GM18519 (cell line): Measurements from ENCODE around the gene ARSB.

Experiments used
- ATAC-seq: cut with Tn5 transposase; IDR thresholded peaks from one replicate; pipeline ENCODE4 v1.9.1; 2021; ENCODE audit warnings: mild to moderate bottlenecking, moderate library complexity; ENCODE audit not compliant: unreplicated experiment, low FRiP score

ARSB gene

GRCh38 chr5:78760366-78760765 lies 224.7 kb downstream of the ARSB start:
- no peak for ATAC-seq

GRCh38 chr5:78758169-78758839 lies 226.8 kb downstream of the ARSB start:
- peak; percentile 75 for ATAC-seq

GRCh38 chr5:78757269-78758053 lies 227.6 kb downstream of the ARSB start:
- ATAC-seq = no peak

GRCh38 chr5:78756858-78757257 lies 228.3 kb downstream of the ARSB start:
- ATAC-seq = no peak

- ATAC-seq = no peak
These were observed 229.2 kb downstream of the ARSB start for GRCh38 chr5:78755822-78756429.

- ATAC-seq = no peak
These were observed 230.5 kb downstream of the ARSB start for GRCh38 chr5:78754655-78755054.

GRCh38 chr5:78753093-78753531 lies 232.0 kb downstream of the ARSB start:
- ATAC-seq = no peak

- ATAC-seq = no peak
These were observed 233.2 kb downstream of the ARSB start for GRCh38 chr5:78751872-78752271.

GRCh38 chr5:78750281-78750680 lies 234.8 kb downstream of the ARSB start:
- ATAC-seq = no peak

- ATAC-seq = no peak
These were observed 237.3 kb downstream of the ARSB start for GRCh38 chr5:78747705-78748359.

GRCh38 chr5:78747055-78747454 lies 238.1 kb downstream of the ARSB start:
- no peak for ATAC-seq

GRCh38 chr5:78746021-78746770 lies 238.9 kb downstream of the ARSB start:
- ATAC-seq = no peak

GRCh38 chr5:78744951-78745534 lies 240.1 kb downstream of the ARSB start:
- ATAC-seq = no peak

- no peak for ATAC-seq
These were observed 244.1 kb downstream of the ARSB start for GRCh38 chr5:78741019-78741418.

- no peak for ATAC-seq
These were observed 246.3 kb downstream of the ARSB start for GRCh38 chr5:78738693-78739300.

- no peak for ATAC-seq
These were observed 247.0 kb downstream of the ARSB start for GRCh38 chr5:78738104-78738503.

- no peak for ATAC-seq
These were observed 249.2 kb downstream of the ARSB start for GRCh38 chr5:78735834-78736463.

GRCh38 chr5:78734950-78735349 lies 250.2 kb downstream of the ARSB start:
- no peak for ATAC-seq
